Mucosa of rectum (tissue), 2 donors: ENCODE data around the gene PAPSS2.
"Not testable (repeated sequence)": the region's sequence is repeated elsewhere in the genome, so short reads cannot be mapped to it uniquely, and the experiment has no call there.

Experiments used
- H3K27ac ChIP-seq, 2 donors: one replicate each; pipeline ENCODE4 v1.7.0; 2013; ENCODE audit warnings: inconsistent platforms in 2 of 2, low read depth in 2 of 2, low read length in 2 of 2
- H3K27me3 ChIP-seq, 2 donors: one replicate each; pipeline ENCODE4 v1.7.0; 2013; ENCODE audit warnings: low read length in 2 of 2; ENCODE audit not compliant: control insufficient read depth in 2 of 2, insufficient read depth in 2 of 2
- H3K36me3 ChIP-seq, 2 donors: one replicate each; pipeline ENCODE4 v1.7.0; 2013; ENCODE audit warnings: low read length in 2 of 2; ENCODE audit not compliant: control insufficient read depth in 2 of 2, insufficient read depth in 2 of 2
- H3K4me1 ChIP-seq, 2 donors: one replicate each; pipeline ENCODE4 v1.7.0; 2013; ENCODE audit warnings: low read length in 2 of 2, mild to moderate bottlenecking in 1 of 2; ENCODE audit not compliant: control insufficient read depth in 2 of 2, insufficient read depth in 2 of 2
- H3K4me3 ChIP-seq, 2 donors: one replicate each; pipeline ENCODE4 v1.7.0; 2013; ENCODE audit warnings: low read length in 2 of 2
- H3K9ac ChIP-seq, 2 donors: one replicate each; pipeline ENCODE4 v1.7.0; 2013; ENCODE audit warnings: low read length in 2 of 2, low read depth in 1 of 2, mild to moderate bottlenecking in 1 of 2
- H3K9me3 ChIP-seq, 2 donors: one replicate each; pipeline ENCODE4 v1.7.0; 2013; ENCODE audit warnings: low read length in 2 of 2; ENCODE audit not compliant: control insufficient read depth in 2 of 2
- donor health status: healthy.
- donor health status: Normal muscosa, but diverticular disease.

PAPSS2 gene

GRCh38 chr10:87740254-87740655 lies 80.6 kb downstream of the PAPSS2 start:
- H3K4me3 ChIP-seq, result no peak overlapping the region
- no peak overlapping the region for H3K9ac ChIP-seq
- H3K27me3 ChIP-seq, result no peaks in the 10 kb centered on the region
- no peak overlapping the region for H3K27ac ChIP-seq
- peaks cover 18 to 29% of the 10 kb centered on the region in 2 donors for H3K36me3 ChIP-seq
- H3K4me1 ChIP-seq, result no peaks in the 10 kb centered on the region
- no peaks in the 10 kb centered on the region for H3K9me3 ChIP-seq

GRCh38 chr10:87742992-87743610 lies 83.4 kb downstream of the PAPSS2 start:
- H3K9me3 ChIP-seq, H3K27ac ChIP-seq, H3K4me1 ChIP-seq, H3K27me3 ChIP-seq, H3K4me3 ChIP-seq, H3K9ac ChIP-seq: not testable (repeated sequence)
- peaks cover 19 to 36% of the 10 kb centered on the region in 2 donors for H3K36me3 ChIP-seq

GRCh38 chr10:87744606-87745005 lies 84.9 kb downstream of the PAPSS2 start:
- Histone ChIP-seq H3K27me3 (no peaks in the 10 kb centered on the region), H3K27ac (no peak overlapping the region), H3K4me1 (peaks cover 0 to 2% of the 10 kb centered on the region in 2 donors), H3K9me3 (no peaks in the 10 kb centered on the region), H3K9ac (no peak overlapping the region), H3K4me3 (no peak overlapping the region), H3K36me3 (peaks cover 19 to 36% of the 10 kb centered on the region in 2 donors)

GRCh38 chr10:87746911-87747310 lies 87.2 kb downstream of the PAPSS2 start:
- H3K4me1 ChIP-seq, result peaks cover 0 to 2% of the 10 kb centered on the region in 2 donors
- H3K9me3 ChIP-seq, result no peaks in the 10 kb centered on the region
- H3K9ac ChIP-seq, result no peak overlapping the region
- peaks cover 19 to 36% of the 10 kb centered on the region in 2 donors for H3K36me3 ChIP-seq
- H3K27ac ChIP-seq, result no peak overlapping the region
- H3K4me3 ChIP-seq, result no peak overlapping the region
- no peaks in the 10 kb centered on the region for H3K27me3 ChIP-seq

DNA sequence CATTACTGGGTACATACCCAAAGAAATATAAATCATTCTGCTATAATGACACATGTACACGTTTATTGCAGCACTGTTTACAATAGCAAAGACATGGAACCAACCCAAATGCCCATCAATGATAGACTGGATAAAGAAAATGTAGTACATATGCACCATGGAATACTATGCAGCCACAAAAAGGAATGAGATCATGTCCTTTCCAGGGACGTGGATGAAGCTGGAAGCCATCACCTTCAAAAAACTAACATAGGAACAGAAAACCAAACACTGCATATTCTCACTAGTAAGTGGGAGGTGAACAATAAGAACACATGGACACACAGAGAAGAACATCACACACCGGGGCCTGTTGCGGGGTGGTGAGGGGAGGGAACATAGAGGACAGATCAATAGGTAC lies 88.6 kb downstream of the PAPSS2 start:
- peaks cover 17 to 30% of the 10 kb centered on the region in 2 donors for H3K36me3 ChIP-seq
- not testable (repeated sequence) for H3K9ac ChIP-seq, H3K27me3 ChIP-seq, H3K4me1 ChIP-seq, H3K9me3 ChIP-seq, H3K4me3 ChIP-seq, H3K27ac ChIP-seq

GRCh38 chr10:87750001-87750671 lies 90.5 kb downstream of the PAPSS2 start:
- Histone ChIP-seq H3K4me1 (peaks cover 0 to 2% of the 10 kb centered on the region in 2 donors), H3K27ac (no peak overlapping the region), H3K9me3 (no peaks in the 10 kb centered on the region), H3K36me3 (peaks cover 16 to 17% of the 10 kb centered on the region in 2 donors), H3K9ac (no peak overlapping the region), H3K4me3 (no peak overlapping the region), H3K27me3 (no peaks in the 10 kb centered on the region)

DNA sequence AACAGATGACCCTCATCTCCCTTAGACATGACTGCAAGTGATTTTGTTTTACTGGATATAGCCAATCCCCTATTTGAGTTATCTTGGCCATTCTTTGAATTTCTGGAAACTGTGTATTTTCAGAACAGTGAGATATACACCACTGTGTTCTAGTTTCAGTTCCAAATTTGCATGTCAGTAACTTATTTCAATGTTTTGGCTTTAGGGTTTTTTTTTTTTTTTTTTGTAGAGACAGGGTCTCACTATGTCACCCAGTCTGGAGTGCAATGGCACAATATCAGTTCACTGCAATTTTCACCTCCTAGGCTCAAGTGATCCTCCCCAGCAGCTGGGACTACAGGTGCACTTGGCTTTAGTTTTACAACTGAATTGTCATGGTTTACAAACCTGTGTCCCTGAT lies 91.1 kb downstream of the PAPSS2 start:
- H3K27me3 ChIP-seq, result no peaks in the 10 kb centered on the region
- peaks cover 14 to 18% of the 10 kb centered on the region in 2 donors for H3K36me3 ChIP-seq
- H3K4me1 ChIP-seq, result peaks cover 0 to 2% of the 10 kb centered on the region in 2 donors
- no peak overlapping the region for H3K4me3 ChIP-seq
- H3K9ac ChIP-seq, result no peak overlapping the region
- H3K9me3 ChIP-seq, result no peaks in the 10 kb centered on the region
- H3K27ac ChIP-seq, result no peak overlapping the region

GRCh38 chr10:87751274-87751673 lies 91.6 kb downstream of the PAPSS2 start:
- H3K9ac ChIP-seq, result no peak overlapping the region
- peaks cover 18 to 22% of the 10 kb centered on the region in 2 donors for H3K36me3 ChIP-seq
- no peaks in the 10 kb centered on the region for H3K27me3 ChIP-seq
- no peaks in the 10 kb centered on the region for H3K9me3 ChIP-seq
- H3K27ac ChIP-seq, result no peak overlapping the region
- H3K4me3 ChIP-seq, result no peak overlapping the region
- peaks cover 0 to 2% of the 10 kb centered on the region in 2 donors for H3K4me1 ChIP-seq

- no peaks in the 10 kb centered on the region for H3K9me3 ChIP-seq
- no peaks in the 10 kb centered on the region for H3K4me1 ChIP-seq
- H3K27me3 ChIP-seq, result no peaks in the 10 kb centered on the region
- peaks cover 12 to 21% of the 10 kb centered on the region in 2 donors for H3K36me3 ChIP-seq
- H3K9ac ChIP-seq, result no peak overlapping the region
- no peak overlapping the region for H3K27ac ChIP-seq
- H3K4me3 ChIP-seq, result no peak overlapping the region
Measured at GRCh38 chr10:87752566-87752965, 92.9 kb downstream of the PAPSS2 start.

GRCh38 chr10:87753995-87754866 lies 94.6 kb downstream of the PAPSS2 start:
- Histone ChIP-seq H3K9ac (no peak overlapping the region), H3K27me3 (no peaks in the 10 kb centered on the region), H3K4me1 (no peaks in the 10 kb centered on the region), H3K27ac (no peak overlapping the region), H3K36me3 (peaks cover 12 to 21% of the 10 kb centered on the region in 2 donors), H3K4me3 (no peak overlapping the region), H3K9me3 (no peaks in the 10 kb centered on the region)
